HG03103 (cell line): ENCODE data around the gene GANC.
"Not testable (repeated sequence)": the region's sequence is repeated elsewhere in the genome, so short reads cannot be mapped to it uniquely, and the experiment has no call there.

ENCODE experiments used
- ATAC-seq: cut with Tn5 transposase; IDR thresholded peaks from one replicate; pipeline ENCODE4 v1.9.1; 2021; ENCODE audit warnings: low read depth; ENCODE audit not compliant: unreplicated experiment

GANC gene

GRCh38 chr15:42283671-42284070, 10.7 kb downstream of the GANC start:
- no peak for ATAC-seq

DNA sequence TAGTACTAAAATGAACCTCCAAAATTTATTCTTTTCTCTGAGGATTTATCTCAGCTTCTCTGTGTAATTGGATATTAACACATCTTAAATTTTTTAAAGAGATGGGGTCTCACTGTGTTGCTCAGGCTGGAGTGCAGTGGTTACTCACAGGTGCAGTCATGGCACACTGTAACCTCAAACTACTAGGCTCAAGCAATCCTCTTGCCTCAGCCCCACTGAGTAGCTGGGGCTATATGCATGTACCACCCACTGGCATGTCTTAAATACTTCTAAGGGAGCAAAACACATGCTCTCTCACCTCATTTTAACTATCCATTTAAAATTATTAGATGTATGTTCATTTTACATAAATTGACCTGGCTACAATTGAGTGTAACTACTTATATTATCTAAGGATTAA, 11.6 kb downstream of the GANC start:
- ATAC-seq = no peak

DNA sequence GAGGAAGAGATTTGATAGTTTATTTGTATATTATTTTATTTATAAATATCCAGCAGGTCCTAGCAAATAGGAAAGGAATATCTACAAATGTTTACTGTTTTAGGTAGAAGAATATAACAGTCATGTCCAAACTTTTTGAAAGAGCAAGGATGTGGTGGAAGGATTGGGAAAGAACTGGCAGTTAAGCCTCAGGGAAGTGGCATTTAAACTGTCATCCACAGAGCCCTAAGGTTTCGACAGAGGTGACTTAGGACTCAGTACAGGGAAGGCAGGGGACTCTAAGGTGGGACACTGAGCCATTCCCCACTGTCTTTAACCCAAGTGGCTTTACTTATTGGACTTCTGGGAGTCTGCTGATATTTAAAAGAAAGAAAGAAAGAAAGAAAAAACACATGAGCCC, 12.0 kb downstream of the GANC start:
- no peak for ATAC-seq

- ATAC-seq = no peak
Measured at GRCh38 chr15:42286445-42287029, 13.5 kb downstream of the GANC start.

DNA sequence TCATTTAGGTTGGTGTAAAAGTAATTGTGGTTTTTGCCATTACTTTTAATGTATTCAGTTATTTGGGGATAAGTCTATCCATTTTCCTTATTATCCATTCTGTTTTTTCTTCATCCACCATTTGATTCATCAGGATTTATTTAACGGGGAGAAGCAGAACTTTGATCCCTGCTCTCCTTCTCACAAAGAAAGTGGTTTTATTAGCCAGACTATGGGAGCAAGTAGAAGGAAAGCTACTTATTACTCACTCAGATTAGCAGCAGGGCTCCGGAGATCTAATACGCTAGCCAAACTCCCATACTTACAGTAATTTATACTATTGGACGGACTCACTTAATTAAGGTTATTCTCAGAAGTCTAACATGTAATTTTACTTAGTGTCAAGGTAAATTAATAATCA, 14.9 kb downstream of the GANC start:
- no peak for ATAC-seq

GRCh38 chr15:42289166-42289565, 16.2 kb downstream of the GANC start:
- ATAC-seq = no peak

GRCh38 chr15:42301004-42301403, 28.0 kb downstream of the GANC start:
- ATAC-seq = not testable (repeated sequence)

DNA sequence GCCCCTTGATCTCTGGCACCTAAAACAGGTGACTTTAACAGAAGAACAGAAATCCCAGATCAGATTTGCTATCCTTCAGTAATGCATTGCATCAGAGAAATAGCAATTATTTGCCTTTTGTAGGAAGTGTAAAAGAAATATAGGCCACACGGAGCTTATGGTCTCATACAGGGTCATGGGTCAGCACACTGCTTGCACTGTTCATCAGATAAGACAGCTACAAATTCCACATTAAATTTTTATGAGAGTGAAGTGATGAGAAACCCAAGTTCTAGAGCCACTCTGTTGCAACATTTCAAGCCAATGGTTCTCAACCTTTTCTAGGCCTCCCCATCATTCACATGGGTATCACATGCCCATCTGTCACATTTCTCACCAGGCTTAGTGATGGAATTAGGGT, 33.7 kb downstream of the GANC start:
- ATAC-seq = no peak

DNA sequence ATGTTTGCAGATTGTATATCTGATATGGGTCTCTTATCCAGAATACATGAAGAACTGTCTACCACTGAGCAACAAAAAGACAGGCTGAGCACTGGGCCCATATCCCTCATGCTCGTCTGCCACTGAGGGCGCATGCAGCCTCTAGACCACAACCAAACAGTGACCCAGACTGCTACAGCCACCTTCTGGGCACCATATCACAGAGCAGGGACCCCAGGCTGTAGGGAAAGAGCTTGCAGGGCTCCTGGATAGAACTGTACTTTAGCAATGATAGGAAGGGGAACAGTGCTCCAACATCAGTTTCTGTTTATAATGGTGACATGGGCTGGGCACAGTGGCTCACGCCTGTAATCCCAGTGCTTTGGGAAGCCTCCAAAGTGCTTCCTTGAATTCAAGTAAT, 40.5 kb downstream of the GANC start:
- ATAC-seq = no peak

DNA sequence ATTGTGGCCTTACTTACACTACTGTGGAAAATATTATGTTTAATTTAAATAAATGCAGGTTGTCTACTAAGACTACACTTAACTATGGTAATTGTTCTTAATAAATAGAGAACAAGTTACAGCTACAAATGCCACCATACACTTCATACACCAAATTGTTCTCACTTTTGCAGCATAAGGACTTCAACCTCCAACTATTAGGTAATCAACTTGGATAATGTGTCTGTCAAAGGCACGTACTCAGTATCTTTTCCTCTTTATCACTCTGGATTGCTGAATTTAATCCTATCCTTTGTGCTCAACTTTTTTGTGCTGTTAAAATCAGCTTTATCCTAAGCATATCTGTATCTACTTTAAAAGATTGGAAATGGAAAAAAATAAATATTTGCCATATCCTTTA, 41.8 kb downstream of the GANC start:
- ATAC-seq = no peak

- no peak for ATAC-seq
Measured at GRCh38 chr15:42315521-42315920, 42.5 kb downstream of the GANC start.

- not testable (repeated sequence) for ATAC-seq
Measured at GRCh38 chr15:42316282-42316805, 43.3 kb downstream of the GANC start.

GRCh38 chr15:42319206-42319605, 46.2 kb downstream of the GANC start:
- no peak for ATAC-seq

GRCh38 chr15:42324308-42324707, 51.3 kb downstream of the GANC start:
- ATAC-seq = no peak

- no peak for ATAC-seq
Measured at GRCh38 chr15:42329161-42329560, 56.2 kb downstream of the GANC start.

- ATAC-seq = no peak
Measured at GRCh38 chr15:42329992-42330391, 57.0 kb downstream of the GANC start.

DNA sequence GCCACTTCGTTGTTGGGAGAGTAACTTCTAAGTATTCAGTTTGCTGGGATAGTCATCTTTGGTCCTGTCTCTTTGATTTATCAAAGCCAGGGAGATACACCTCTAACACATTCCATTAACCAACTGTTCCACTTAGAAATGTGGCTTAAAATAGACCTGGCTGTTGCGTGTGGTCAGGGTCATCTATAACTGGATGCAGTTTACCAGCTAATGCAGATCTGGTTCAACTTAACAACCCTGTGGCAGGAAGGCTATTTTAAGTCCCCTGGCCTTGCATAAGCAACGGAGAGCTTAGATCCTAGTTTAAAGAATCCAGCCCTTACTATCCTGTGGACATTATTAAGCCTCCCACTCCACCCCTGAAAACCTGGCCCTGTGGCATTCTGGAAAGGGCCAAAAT, 58.2 kb downstream of the GANC start:
- no peak for ATAC-seq

DNA sequence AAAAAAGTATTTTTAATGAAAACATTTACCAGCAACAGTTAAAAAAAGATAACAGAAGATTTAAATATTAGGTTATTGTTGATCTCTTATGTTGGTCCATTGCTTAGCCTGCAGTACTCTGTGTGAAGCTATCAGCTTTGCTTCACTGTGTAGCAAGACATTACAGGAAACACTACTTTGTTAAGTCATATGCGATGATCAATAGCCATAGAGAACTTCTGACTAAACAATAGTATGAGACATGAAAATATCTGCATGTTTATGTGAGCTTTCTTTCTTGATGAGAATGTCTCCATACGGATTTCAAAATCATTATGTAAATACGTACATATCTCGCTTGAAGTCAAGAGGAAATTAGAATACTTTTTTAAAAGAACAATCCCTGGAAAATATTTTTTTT, 59.3 kb downstream of the GANC start:
- no peak for ATAC-seq

GRCh38 chr15:42335074-42335473, 62.1 kb downstream of the GANC start:
- ATAC-seq = no peak

DNA sequence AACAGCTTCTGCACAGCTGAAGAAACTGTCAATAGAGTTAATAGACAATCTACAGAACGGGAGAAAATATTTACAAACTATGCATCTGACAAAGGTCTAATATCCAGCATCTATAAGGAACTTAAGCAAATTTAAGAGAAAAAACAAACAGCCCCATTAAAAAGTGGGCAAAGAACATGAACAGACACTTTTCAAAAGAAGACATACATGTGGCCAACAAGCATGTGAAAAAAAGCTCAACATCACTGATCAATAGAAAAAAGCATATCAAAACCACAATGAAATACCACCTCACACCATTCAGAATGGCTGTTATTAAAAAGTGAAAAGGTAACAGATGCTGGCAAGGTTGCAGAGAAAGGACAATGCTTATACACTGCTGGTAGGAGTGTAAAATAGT, 63.6 kb downstream of the GANC start:
- not testable (repeated sequence) for ATAC-seq

DNA sequence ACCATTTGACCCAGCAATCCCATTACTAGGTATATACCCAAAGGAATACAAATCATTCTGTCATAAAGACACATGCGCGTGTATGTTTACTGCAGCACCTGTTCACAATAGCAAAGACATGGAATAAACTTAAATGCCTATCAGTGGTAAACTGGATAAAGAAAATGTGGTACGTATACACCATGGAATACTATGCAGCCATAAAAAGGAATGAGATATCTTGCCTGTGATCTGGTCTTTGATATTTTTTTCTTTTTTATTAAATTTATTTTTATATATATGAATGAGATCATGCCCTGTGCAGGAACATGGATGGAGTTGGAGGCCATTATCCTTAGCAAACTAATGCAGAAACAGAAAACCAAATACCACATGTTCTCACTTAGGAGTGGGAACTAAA, 64.1 kb downstream of the GANC start:
- ATAC-seq = not testable (repeated sequence)

DNA sequence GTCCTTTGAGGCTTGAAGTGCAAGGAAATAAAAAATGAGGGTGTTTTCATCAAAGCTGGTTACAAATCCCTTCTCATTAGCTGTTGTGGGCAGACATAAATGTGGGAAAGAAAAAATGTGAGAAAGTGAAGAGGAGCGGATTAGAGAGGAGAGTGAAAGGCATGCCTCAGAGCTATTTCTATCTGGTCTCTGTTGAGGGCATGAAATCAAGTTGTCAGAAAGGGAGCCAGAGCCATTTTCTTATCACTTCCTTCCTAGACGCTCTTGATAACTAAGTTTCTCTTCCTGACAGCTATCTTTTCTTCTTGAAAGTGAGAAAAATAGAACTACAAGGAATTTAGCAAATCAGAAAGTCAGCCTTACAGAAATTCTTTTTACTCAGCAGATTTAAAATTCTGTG, 65.5 kb downstream of the GANC start:
- no peak for ATAC-seq
